ENCODE data around the gene GPC6.

- TF ChIP-seq CTCF (IDR thresholded peaks at IDR 0.05 in 8 of 11, conservative IDR thresholded peaks at IDR 0.05 in 3 of 11) (no peak), POLR2AphosphoS5 (IDR thresholded peaks at IDR 0.05) (no peak), POLR2A (IDR thresholded peaks at IDR 0.05) (no peak)
These were observed 1164.3 kb downstream of the GPC6 start for GRCh38 chr13:94390881-94391280.
